HepG2 (cell line): Measurements from ENCODE around the gene TBX18. TPM values are rescaled to one million over a fixed set of nuclear protein-coding genes. Genes with fewer than 3 reads are reported as not detected.

ENCODE experiments used
- ATAC-seq: fragments of 200-7000 bp; cut with Tn5 transposase; 3 replicates; pipeline ENCODE4 v1.9.1; 2020; ENCODE audit warnings: mild to moderate bottlenecking, moderate library complexity
- BruUV-seq: library from RNA; stranded (reverse); fragments of 400-500 nt; replicated peaks from 2 replicates; lab custom pipeline; 2021; lab: Mats Ljungman, UMichigan
- CTCF ChIA-PET: fragments of 300-600 bp; formaldehyde crosslinking; extraction: SDS; loops from one replicate; lab custom pipeline; 2021; ENCODE audit warnings: low total read pairs, inconsistent platforms, low intra/inter-chr PET ratio; lab: Yijun Ruan, JAX
- POLR2A ChIA-PET: fragments of 350-600 bp; sonication (Branson Sonifier 250); formaldehyde crosslinking; loops from one replicate; lab custom pipeline; 2020; ENCODE audit warnings: antibody characterized with exemption, inconsistent platforms; lab: Yijun Ruan, JAX
- DNase-seq: peaks from one replicate; pipeline ENCODE4 v3.0.0-alpha.2; 2015; ENCODE audit warnings: low spot score
- FAIRE-seq: peaks from 3 replicates; lab custom pipeline; 2011; peaks lifted over from hg19 to GRCh38; lab: Jason Lieb, UNC
- H2AFZ ChIP-seq: one replicate; pipeline ENCODE4 v1.6.1; 2011; ENCODE audit warnings: low read length, inconsistent platforms
- H3K27ac ChIP-seq: fragments of 300-600 bp; 3 replicates; pipeline ENCODE4 v1.8.0; 2011; ENCODE audit warnings: mixed run types, mild to moderate bottlenecking, mixed read lengths, low read length, inconsistent platforms; ENCODE audit not compliant: insufficient read depth; ENCODE audit errors: extremely low read length
- H3K27me3 ChIP-seq, 2 experiments: fragments of 200-600 bp in 1 of 2; 2 replicates in 1 of 2; 3 replicates in 1 of 2; pipeline versions ENCODE4 v1.6.0 to v1.8.0; 2011; ENCODE audit warnings: low read length in 2 of 2, mild to moderate bottlenecking in 2 of 2, moderate library complexity in 2 of 2, inconsistent platforms in 1 of 2; ENCODE audit not compliant: insufficient read depth in 2 of 2, control insufficient read depth in 1 of 2
- H3K36me3 ChIP-seq, 2 experiments: fragments of 200-600 bp in 1 of 2; replicated peaks in 1 of 2; 2 replicates in 1 of 2; 3 replicates in 1 of 2; pipeline versions ENCODE4 v1.5.1 to v1.8.0; 2011; ENCODE audit warnings: low read length in 2 of 2, inconsistent platforms in 1 of 2; ENCODE audit not compliant: insufficient read depth in 2 of 2, control insufficient read depth in 1 of 2
- H3K4me1 ChIP-seq: 2 replicates; pipeline ENCODE4 v1.5.1; 2012; ENCODE audit warnings: low read length, inconsistent platforms; ENCODE audit not compliant: insufficient read depth
- H3K4me2 ChIP-seq: 2 replicates; pipeline ENCODE4 v1.6.0; 2011; ENCODE audit warnings: low read depth, low read length, inconsistent platforms
- H3K4me3 ChIP-seq, 3 experiments: fragments of 200-600 bp in 1 of 3; sonication (generic), shearing (Covaris generic) in 1 of 3; replicated peaks in 1 of 3; 2 replicates each; pipeline ENCODE4 v1.5.1; 2011 to 2016; ENCODE audit warnings: low read length in 3 of 3, inconsistent platforms in 2 of 3, low read depth in 2 of 3, mild to moderate bottlenecking in 2 of 3, control low read depth in 1 of 3, mixed read lengths in 1 of 3; ENCODE audit not compliant: insufficient read depth in 1 of 3
- H3K79me2 ChIP-seq: one replicate; pipeline ENCODE4 v1.6.1; 2011; ENCODE audit warnings: low read length, inconsistent platforms; ENCODE audit not compliant: insufficient read depth
- H3K9ac ChIP-seq: 2 replicates; pipeline ENCODE4 v1.6.0; 2011; ENCODE audit warnings: mild to moderate bottlenecking, low read depth, low read length, inconsistent platforms; ENCODE audit not compliant: insufficient read depth
- H3K9me3 ChIP-seq: 2 replicates; pipeline ENCODE4 v1.5.1; 2012; ENCODE audit warnings: mild to moderate bottlenecking, low read length
- H4K20me1 ChIP-seq: 2 replicates; pipeline ENCODE4 v1.6.0; 2011; ENCODE audit warnings: inconsistent platforms, mild to moderate bottlenecking, low read length, moderate library complexity; ENCODE audit not compliant: insufficient read depth
- ATF7-NPFF ChIP-seq: sonication (generic); formaldehyde crosslinking; IDR thresholded peaks from 2 replicates; pipeline ENCODE4 v1.8.1; 2023; ENCODE audit warnings: mild to moderate bottlenecking, low read depth, missing genetic modification reagents, moderate library complexity
- CEBPB ChIP-seq: IDR thresholded peaks from 2 replicates; pipeline ENCODE4 v1.6.1; 2011; ENCODE audit warnings: low read depth, low read length, improper control_type of control experiment, borderline replicate concordance
- CERS6 ChIP-seq: sonication (generic); formaldehyde crosslinking; IDR thresholded peaks from 2 replicates; pipeline ENCODE4 v1.5.0; 2020; ENCODE audit warnings: missing genetic modification reagents
- HMGXB4 ChIP-seq, 2 experiments: sonication (generic) in 1 of 2; formaldehyde crosslinking in 1 of 2; IDR thresholded peaks; 2 replicates each; pipeline versions ENCODE4 v1.4.0 to v1.6.1; 2018 to 2020; ENCODE audit warnings: missing genetic modification reagents in 2 of 2, borderline replicate concordance in 1 of 2, low read depth in 1 of 2, mild to moderate bottlenecking in 1 of 2, missing biosample characterization in 1 of 2
- MBNL3 ChIP-seq: fragments of 250-450 bp; sonication (Bioruptor Pico); conservative IDR thresholded peaks from 2 replicates; pipeline ENCODE4 v1.8.0; 2022; ENCODE audit warnings: mild to moderate bottlenecking, inconsistent platforms
- PRPF4 ChIP-seq: fragments of 200-400 bp; formaldehyde crosslinking; IDR thresholded peaks from 2 replicates; pipeline ENCODE4 v1.6.1; 2016; ENCODE audit warnings: low read length, low read depth; ENCODE audit not compliant: poor library complexity, severe bottlenecking
- THRA ChIP-seq: sonication (generic); formaldehyde crosslinking; IDR thresholded peaks from 2 replicates; pipeline ENCODE4 v1.4.0; 2020; ENCODE audit warnings: missing genetic modification reagents, borderline replicate concordance
- TOE1 ChIP-seq: sonication (generic); formaldehyde crosslinking; IDR thresholded peaks from 2 replicates; pipeline ENCODE4 v1.4.0; 2020; ENCODE audit warnings: mild to moderate bottlenecking, missing genetic modification reagents
- ZFP37 ChIP-seq: sonication (generic); formaldehyde crosslinking; IDR thresholded peaks from 2 replicates; pipeline ENCODE4 v1.4.0; 2020; ENCODE audit warnings: missing genetic modification reagents, borderline replicate concordance
- ZFP82 ChIP-seq: sonication (generic); formaldehyde crosslinking; IDR thresholded peaks from 2 replicates; pipeline ENCODE4 v1.5.1; 2020; ENCODE audit warnings: mild to moderate bottlenecking, missing genetic modification reagents, borderline replicate concordance
- ZNF274 ChIP-seq: sonication (generic); formaldehyde crosslinking; IDR thresholded peaks from 2 replicates; pipeline ENCODE4 v1.5.1; 2020; ENCODE audit warnings: mild to moderate bottlenecking, missing genetic modification reagents
- ZNF598 ChIP-seq: sonication (generic); formaldehyde crosslinking; IDR thresholded peaks from 2 replicates; pipeline ENCODE4 v1.5.1; 2020; ENCODE audit warnings: mild to moderate bottlenecking, missing genetic modification reagents, borderline replicate concordance
- ZNF710 ChIP-seq: sonication (generic); formaldehyde crosslinking; IDR thresholded peaks from 2 replicates; pipeline ENCODE4 v1.5.0; 2020; ENCODE audit warnings: mild to moderate bottlenecking, missing genetic modification reagents, borderline replicate concordance
- ZNF781 ChIP-seq: sonication (generic); formaldehyde crosslinking; IDR thresholded peaks from 2 replicates; pipeline ENCODE4 v1.5.1; 2020; ENCODE audit warnings: borderline replicate concordance, mild to moderate bottlenecking, missing genetic modification reagents; ENCODE audit errors: not compliant biosample characterization
- ZSCAN30 ChIP-seq: sonication (generic); formaldehyde crosslinking; IDR thresholded peaks from 2 replicates; pipeline ENCODE4 v1.5.0; 2020; ENCODE audit warnings: mild to moderate bottlenecking, missing genetic modification reagents
- in situ Hi-C: cut with HindIII; loops from 2 replicates; pipeline ENCODE4 v1.10.0; 2017; ENCODE audit warnings: low pct_unique_long_range_greater_than_20kb; ENCODE audit not compliant: extremely low pct_ligation_motif_present
- intact Hi-C: fragments of 100-400 bp; cut with micrococcal nuclease; formaldehyde crosslinking; loops from one replicate; pipeline ENCODE4 v1.10.0; 2022; ENCODE audit not compliant: unreplicated experiment
- polyA plus RNA-seq, 8 experiments: library from polyadenylated mRNA; depleted of rRNA in 3 of 8; stranded (reverse) in 7 of 8; unstranded in 1 of 8; fragments of >200 nt; fragmentation: Illumina TruSeq in 4 of 8; extraction: Trizol in 4 of 8; gene quantifications; 2 replicates each; pipeline versions ENCODE4 v1.2.1 to v1.2.3, GENCODE V29; 2011 to 2016; ENCODE audit warnings: low read depth in 4 of 8, missing spikeins in 1 of 8, mixed read lengths in 1 of 8; ENCODE audit not compliant: insufficient read depth in 1 of 8
- total RNA-seq, 5 experiments: library from RNA; depleted of rRNA; stranded (reverse); fragments of >200 nt; fragmentation: Illumina TruSeq; extraction: Trizol; gene quantifications; 2 replicates each; pipeline ENCODE4 v1.2.3, GENCODE V29; 2016; ENCODE audit warnings: low read depth in 1 of 5
- TF ChIP-seq, protein P1 (sequence below): conservative IDR thresholded peaks from 2 replicates; pipeline ENCODE4 v1.6.1; 2018; ENCODE audit warnings: missing genetic modification reagents
- TF ChIP-seq, protein P2 (sequence below): IDR thresholded peaks from 2 replicates; pipeline ENCODE4 v1.6.1; 2016; ENCODE audit warnings: missing genetic modification reagents, missing compliant biosample characterization

Gene TBX18
- total and polyA plus RNA-seq, 2 of the 13 experiments (the other 11 are each of a cell fraction or from before 2014, with no cell fraction given): not detected

- no peaks in the 10 kb centered on the region for H3K27me3 ChIP-seq
- in situ Hi-C loops: no loop called here
- no TSS peak for BruUV-seq
- no peak overlapping the region for H3K27ac ChIP-seq
- H3K36me3 ChIP-seq: no peaks in the 10 kb centered on the region
- no peak overlapping the region for H2AFZ ChIP-seq
- ATAC-seq (no peak), FAIRE-seq (no peak), DNase-seq (no peak)
- TF ChIP-seq, protein P1, sequence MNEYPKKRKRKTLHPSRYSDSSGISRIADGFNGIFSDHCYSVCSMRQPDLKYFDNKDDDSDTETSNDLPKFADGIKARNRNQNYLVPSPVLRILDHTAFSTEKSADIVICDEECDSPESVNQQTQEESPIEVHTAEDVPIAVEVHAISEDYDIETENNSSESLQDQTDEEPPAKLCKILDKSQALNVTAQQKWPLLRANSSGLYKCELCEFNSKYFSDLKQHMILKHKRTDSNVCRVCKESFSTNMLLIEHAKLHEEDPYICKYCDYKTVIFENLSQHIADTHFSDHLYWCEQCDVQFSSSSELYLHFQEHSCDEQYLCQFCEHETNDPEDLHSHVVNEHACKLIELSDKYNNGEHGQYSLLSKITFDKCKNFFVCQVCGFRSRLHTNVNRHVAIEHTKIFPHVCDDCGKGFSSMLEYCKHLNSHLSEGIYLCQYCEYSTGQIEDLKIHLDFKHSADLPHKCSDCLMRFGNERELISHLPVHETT (CRISPR knock-in tag): no peak
- TF ChIP-seq PRPF4 (no peak), ATF7-NPFF (CRISPR knock-in tag) (no peak), CERS6 (CRISPR knock-in tag) (no peak), MBNL3 (no peak), ZFP82 (CRISPR knock-in tag) (no peak), ZFP37 (no peak), THRA (CRISPR knock-in tag) (no peak), ZNF598 (CRISPR knock-in tag) (no peak), TOE1 (CRISPR knock-in tag) (no peak), CEBPB (no peak), HMGXB4 (CRISPR knock-in tag; IDR thresholded peaks at IDR 0.05; ENCODE audit: borderline replicate concordance in 1 of 2, low read depth in 1 of 2) (no peak), ZNF274 (CRISPR knock-in tag) (no peak), ZNF781 (no peak), ZNF710 (no peak), ZSCAN30 (CRISPR knock-in tag) (no peak)
- TF ChIP-seq, protein P2, sequence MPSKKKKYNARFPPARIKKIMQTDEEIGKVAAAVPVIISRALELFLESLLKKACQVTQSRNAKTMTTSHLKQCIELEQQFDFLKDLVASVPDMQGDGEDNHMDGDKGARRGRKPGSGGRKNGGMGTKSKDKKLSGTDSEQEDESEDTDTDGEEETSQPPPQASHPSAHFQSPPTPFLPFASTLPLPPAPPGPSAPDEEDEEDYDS (CRISPR knock-in tag): no peak
- no peaks in the 10 kb centered on the region for H3K79me2 ChIP-seq
- no peak overlapping the region for H3K9ac ChIP-seq
- H3K4me1 ChIP-seq: no peaks in the 10 kb centered on the region
- no peaks in the 10 kb centered on the region for H4K20me1 ChIP-seq
- ChIA-PET CTCF (no interaction called here), POLR2A (no interaction called here)
- intact Hi-C loops: no loop called here
- no peak overlapping the region for H3K4me3 ChIP-seq
- no peaks in the 10 kb centered on the region for H3K9me3 ChIP-seq
- no peak overlapping the region for H3K4me2 ChIP-seq
These were observed 88.7 kb downstream of the TBX18 start for GRCh38 chr6:84675651-84676050.
